ENCODE data around the gene RPTOR. TPM values are rescaled to one million over a fixed set of nuclear protein-coding genes. Genes with fewer than 3 reads are reported as not detected.

The RPTOR gene
- total RNA-seq, 1 experiment from 2014 or later = 46.2 TPM

GRCh38 chr17:80845069-80845862 lies 300.6 kb downstream of the RPTOR start:
- ATAC-seq (no peak), DNase-seq (no peak)
- ChIA-PET CTCF (no interaction called here), POLR2A (ENCODE audit: unreplicated experiment) (no interaction called here)
- intact Hi-C loops (cut with micrococcal nuclease) = no loop called here
- H3K79me2 ChIP-seq (ENCODE audit: low read length) = no peaks in the 10 kb centered on the region
- H3K4me2 ChIP-seq (ENCODE audit: low read length) = no peak overlapping the region
- H3K9ac ChIP-seq (ENCODE audit: low read length) = no peak overlapping the region
- H3K27me3 ChIP-seq (ENCODE audit: low read length) = no peaks in the 10 kb centered on the region
- no peak overlapping the region for H2AFZ ChIP-seq (ENCODE audit: low read length)
- no peaks in the 10 kb centered on the region for H4K20me1 ChIP-seq (ENCODE audit: low read length)
- no peaks in the 10 kb centered on the region for H3K9me2 ChIP-seq (replicated peaks; ENCODE audit: low read length)
- no peak overlapping the region for H3K4me3 ChIP-seq (ENCODE audit: low read length)
- TF ChIP-seq EZH2 (IDR thresholded peaks at IDR 0.05; ENCODE audit: low read length, unreplicated experiment) = no peak
- no peak for TF ChIP-seq CTCF (conservative IDR thresholded peaks at IDR 0.05; ENCODE audit: low read depth, low read length)
- TF ChIP-seq EZH2phosphoT487 (IDR thresholded peaks at IDR 0.05; ENCODE audit: borderline replicate concordance, low read length) = no peak
- H3K36me3 ChIP-seq (ENCODE audit: low read depth, low read length) = no peaks in the 10 kb centered on the region
- no peaks in the 10 kb centered on the region for H3F3A ChIP-seq (ENCODE audit: low read length, unreplicated experiment)
- no TSS peak for BruUV-seq (replicated peaks)
- no peak overlapping the region for H3K27ac ChIP-seq (ENCODE audit: low read length)
- no peaks in the 10 kb centered on the region for H3K9me3 ChIP-seq (ENCODE audit: low read length)
- no peaks in the 10 kb centered on the region for H3K4me1 ChIP-seq (ENCODE audit: insufficient read depth, low read length)

GRCh38 chr17:80845863-80846671 lies 301.4 kb downstream of the RPTOR start:
- no TSS peak for BruUV-seq (replicated peaks)
- TF ChIP-seq CTCF (conservative IDR thresholded peaks at IDR 0.05; ENCODE audit: low read depth, low read length) = no peak
- no peak for TF ChIP-seq EZH2phosphoT487 (IDR thresholded peaks at IDR 0.05; ENCODE audit: borderline replicate concordance, low read length)
- no peak for TF ChIP-seq EZH2 (IDR thresholded peaks at IDR 0.05; ENCODE audit: low read length, unreplicated experiment)
- Histone ChIP-seq H3K9me2 (replicated peaks; ENCODE audit: low read length) (no peaks in the 10 kb centered on the region), H3K9me3 (ENCODE audit: low read length) (no peaks in the 10 kb centered on the region), H2AFZ (ENCODE audit: low read length) (no peak overlapping the region), H3K4me2 (ENCODE audit: low read length) (no peak overlapping the region), H3K27ac (ENCODE audit: low read length) (no peak overlapping the region), H3K9ac (ENCODE audit: low read length) (no peak overlapping the region), H3F3A (ENCODE audit: low read length, unreplicated experiment) (no peaks in the 10 kb centered on the region), H3K4me1 (ENCODE audit: insufficient read depth, low read length) (no peaks in the 10 kb centered on the region), H4K20me1 (ENCODE audit: low read length) (no peaks in the 10 kb centered on the region), H3K27me3 (ENCODE audit: low read length) (no peaks in the 10 kb centered on the region), H3K4me3 (ENCODE audit: low read length) (no peak overlapping the region), H3K79me2 (ENCODE audit: low read length) (no peaks in the 10 kb centered on the region), H3K36me3 (ENCODE audit: low read depth, low read length) (no peaks in the 10 kb centered on the region)
- ChIA-PET CTCF (no interaction called here), POLR2A (ENCODE audit: unreplicated experiment) (no interaction called here)
- intact Hi-C loops (cut with micrococcal nuclease) = no loop called here
- DNase-seq = no peak
- no peak for ATAC-seq

GRCh38 chr17:80846932-80847331 lies 302.3 kb downstream of the RPTOR start:
- no peak for DNase-seq
- no peak overlapping the region for H3K9ac ChIP-seq (ENCODE audit: low read length)
- no peak for ATAC-seq
- no peak overlapping the region for H3K4me3 ChIP-seq (ENCODE audit: low read length)
- no peak overlapping the region for H3K4me2 ChIP-seq (ENCODE audit: low read length)
- H3K4me1 ChIP-seq (ENCODE audit: insufficient read depth, low read length) = no peaks in the 10 kb centered on the region
- no peaks in the 10 kb centered on the region for H3K79me2 ChIP-seq (ENCODE audit: low read length)
- POLR2A ChIA-PET (ENCODE audit: unreplicated experiment) = no interaction called here
- H3K27me3 ChIP-seq (ENCODE audit: low read length) = no peaks in the 10 kb centered on the region
- CTCF ChIA-PET = no interaction called here
- intact Hi-C loops (cut with micrococcal nuclease) = no loop called here
- no peaks in the 10 kb centered on the region for H3K9me2 ChIP-seq (replicated peaks; ENCODE audit: low read length)
- H3F3A ChIP-seq (ENCODE audit: low read length, unreplicated experiment) = no peaks in the 10 kb centered on the region
- no peak overlapping the region for H3K27ac ChIP-seq (ENCODE audit: low read length)
- no peaks in the 10 kb centered on the region for H3K9me3 ChIP-seq (ENCODE audit: low read length)
- BruUV-seq (replicated peaks) = no TSS peak
- no peak overlapping the region for H2AFZ ChIP-seq (ENCODE audit: low read length)
- TF ChIP-seq EZH2 (IDR thresholded peaks at IDR 0.05; ENCODE audit: low read length, unreplicated experiment) (no peak), CTCF (conservative IDR thresholded peaks at IDR 0.05; ENCODE audit: low read depth, low read length) (no peak), EZH2phosphoT487 (IDR thresholded peaks at IDR 0.05; ENCODE audit: borderline replicate concordance, low read length) (no peak)
- H3K36me3 ChIP-seq (ENCODE audit: low read depth, low read length) = no peaks in the 10 kb centered on the region
- no peaks in the 10 kb centered on the region for H4K20me1 ChIP-seq (ENCODE audit: low read length)
